Activated gamma-delta T cell treated with Interleukin-2 at 50 U/mL for 16 hours (primary cell): ENCODE results near the gene RTP3.

Source experiments
- DNase-seq: peaks from one replicate; pipeline ENCODE4 v3.0.0-alpha.2; 2020

Gene RTP3

GRCh38 chr3:46549408-46549904, 51.7 kb downstream of the RTP3 start:
- DNase-seq: no peak

- DNase-seq: no peak
Observed at GRCh38 chr3:46549989-46550388, 52.2 kb downstream of the RTP3 start.
